ENCODE data around the gene SNAP25.

The SNAP25 gene

DNA sequence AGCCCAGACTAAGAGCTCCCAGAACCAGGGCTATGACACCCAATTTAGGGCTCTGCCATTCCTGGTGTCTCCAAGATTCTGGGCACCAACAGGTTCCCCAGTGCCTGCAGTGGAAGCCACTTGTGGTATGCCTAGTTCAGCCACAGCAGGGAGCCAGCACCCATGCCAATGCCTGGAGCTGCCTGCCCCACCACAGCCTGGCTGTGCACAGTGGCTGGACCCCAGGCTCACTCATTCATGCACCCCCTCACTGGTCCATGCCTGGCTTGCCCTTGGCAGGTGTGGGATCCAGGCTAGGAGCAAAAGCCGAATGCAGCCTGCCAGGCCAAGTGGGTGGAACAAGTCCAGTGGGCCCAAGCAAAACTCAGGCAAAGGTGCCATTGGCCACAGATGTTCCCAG, 123.5 kb downstream of the SNAP25 start:
- Histone ChIP-seq H3K4me1 (ENCODE audit: insufficient read depth, poor library complexity, severe bottlenecking) (peaks cover 4% of the 10 kb centered on the region), H3K9me3 (ENCODE audit: severe bottlenecking) (no peaks in the 10 kb centered on the region), H3K4me3 (ENCODE audit: severe bottlenecking) (no peak overlapping the region), H3K27me3 (ENCODE audit: insufficient read depth, poor library complexity, severe bottlenecking) (no peaks in the 10 kb centered on the region), H3K27ac (ENCODE audit: poor library complexity, severe bottlenecking) (no peak overlapping the region), H3K36me3 (ENCODE audit: low read depth) (no peaks in the 10 kb centered on the region)
- TF ChIP-seq, protein P1, sequence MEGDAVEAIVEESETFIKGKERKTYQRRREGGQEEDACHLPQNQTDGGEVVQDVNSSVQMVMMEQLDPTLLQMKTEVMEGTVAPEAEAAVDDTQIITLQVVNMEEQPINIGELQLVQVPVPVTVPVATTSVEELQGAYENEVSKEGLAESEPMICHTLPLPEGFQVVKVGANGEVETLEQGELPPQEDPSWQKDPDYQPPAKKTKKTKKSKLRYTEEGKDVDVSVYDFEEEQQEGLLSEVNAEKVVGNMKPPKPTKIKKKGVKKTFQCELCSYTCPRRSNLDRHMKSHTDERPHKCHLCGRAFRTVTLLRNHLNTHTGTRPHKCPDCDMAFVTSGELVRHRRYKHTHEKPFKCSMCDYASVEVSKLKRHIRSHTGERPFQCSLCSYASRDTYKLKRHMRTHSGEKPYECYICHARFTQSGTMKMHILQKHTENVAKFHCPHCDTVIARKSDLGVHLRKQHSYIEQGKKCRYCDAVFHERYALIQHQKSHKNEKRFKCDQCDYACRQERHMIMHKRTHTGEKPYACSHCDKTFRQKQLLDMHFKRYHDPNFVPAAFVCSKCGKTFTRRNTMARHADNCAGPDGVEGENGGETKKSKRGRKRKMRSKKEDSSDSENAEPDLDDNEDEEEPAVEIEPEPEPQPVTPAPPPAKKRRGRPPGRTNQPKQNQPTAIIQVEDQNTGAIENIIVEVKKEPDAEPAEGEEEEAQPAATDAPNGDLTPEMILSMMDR (IDR thresholded peaks at IDR 0.05; ENCODE audit: poor library complexity, severe bottlenecking), result no peak
- no peak for DNase-seq (ENCODE audit: low spot score)
- ATAC-seq (ENCODE audit: low read depth), result no peak

DNA sequence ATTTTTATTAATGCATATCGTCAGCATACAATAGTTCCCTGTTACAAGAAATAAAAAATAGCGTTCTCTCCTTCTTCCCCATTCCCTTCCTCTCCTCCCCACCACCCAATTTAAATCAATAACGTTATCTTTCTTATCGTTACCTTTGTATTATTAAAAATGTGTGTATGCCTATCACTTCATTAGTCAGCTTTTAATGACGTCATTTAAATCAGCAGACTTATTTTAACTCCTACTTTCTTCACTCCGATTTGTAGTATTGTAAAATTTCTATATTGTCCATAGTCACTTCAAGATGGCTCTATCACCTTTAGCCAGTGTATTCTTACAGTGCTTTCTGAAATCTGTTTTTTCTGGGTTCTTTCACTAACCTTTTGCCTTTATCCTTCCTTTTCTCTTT, 126.3 kb downstream of the SNAP25 start:
- TF ChIP-seq, protein P1 (IDR thresholded peaks at IDR 0.05; ENCODE audit: poor library complexity, severe bottlenecking), result no peak
- no peaks in the 10 kb centered on the region for H3K36me3 ChIP-seq (ENCODE audit: low read depth)
- H3K4me1 ChIP-seq (ENCODE audit: insufficient read depth, poor library complexity, severe bottlenecking), result no peaks in the 10 kb centered on the region
- no peaks in the 10 kb centered on the region for H3K27me3 ChIP-seq (ENCODE audit: insufficient read depth, poor library complexity, severe bottlenecking)
- no peak overlapping the region for H3K27ac ChIP-seq (ENCODE audit: poor library complexity, severe bottlenecking)
- no peak for DNase-seq (ENCODE audit: low spot score)
- no peak overlapping the region for H3K4me3 ChIP-seq (ENCODE audit: severe bottlenecking)
- no peak for ATAC-seq (ENCODE audit: low read depth)
- H3K9me3 ChIP-seq (ENCODE audit: severe bottlenecking), result no peaks in the 10 kb centered on the region

DNA sequence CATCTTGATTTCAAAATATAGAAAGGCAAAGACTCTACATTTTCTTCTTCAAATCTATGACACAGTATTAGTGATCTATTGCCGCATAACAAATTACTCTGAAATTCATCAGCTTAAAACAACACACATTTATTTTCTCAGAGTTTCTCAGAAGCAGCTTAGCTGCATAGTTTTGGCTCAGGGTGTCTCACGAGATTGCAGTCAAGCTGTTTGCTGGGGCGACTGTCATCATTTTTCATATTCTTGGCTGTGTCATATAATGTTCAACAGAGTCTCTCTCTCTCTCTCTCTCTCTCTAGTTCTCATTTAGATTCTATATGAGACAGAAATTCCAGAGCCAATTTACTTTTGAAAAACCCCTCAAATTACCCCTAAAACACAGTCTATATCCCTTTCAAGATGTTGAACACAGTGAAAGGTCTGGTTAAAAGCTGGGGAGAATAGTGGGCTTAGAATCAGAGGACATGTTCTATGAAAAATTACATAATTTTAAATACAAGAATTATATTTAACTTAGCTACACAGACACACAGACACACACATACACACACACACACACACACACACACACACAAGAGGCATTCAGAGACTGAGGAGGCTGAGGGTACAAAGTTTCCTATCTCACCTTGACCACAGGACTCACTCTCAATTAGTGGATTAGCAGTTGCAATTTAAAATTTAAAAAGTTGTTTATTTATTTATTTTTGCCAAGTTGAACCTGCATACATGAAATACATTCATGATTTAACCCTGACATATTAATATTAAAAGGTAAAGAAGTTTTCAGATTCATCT, 128.7 kb downstream of the SNAP25 start:
- DNase-seq (ENCODE audit: low spot score) (no peak), ATAC-seq (ENCODE audit: low read depth) (no peak)
- no peaks in the 10 kb centered on the region for H3K36me3 ChIP-seq (ENCODE audit: low read depth)
- H3K9me3 ChIP-seq (ENCODE audit: severe bottlenecking), result no peaks in the 10 kb centered on the region
- H3K4me1 ChIP-seq (ENCODE audit: insufficient read depth, poor library complexity, severe bottlenecking), result peaks cover 13% of the 10 kb centered on the region
- H3K27ac ChIP-seq (ENCODE audit: poor library complexity, severe bottlenecking), result no peak overlapping the region
- H3K27me3 ChIP-seq (ENCODE audit: insufficient read depth, poor library complexity, severe bottlenecking), result no peaks in the 10 kb centered on the region
- no peak overlapping the region for H3K4me3 ChIP-seq (ENCODE audit: severe bottlenecking)
- TF ChIP-seq, protein P1 (IDR thresholded peaks at IDR 0.05; ENCODE audit: poor library complexity, severe bottlenecking), result no peak

DNA sequence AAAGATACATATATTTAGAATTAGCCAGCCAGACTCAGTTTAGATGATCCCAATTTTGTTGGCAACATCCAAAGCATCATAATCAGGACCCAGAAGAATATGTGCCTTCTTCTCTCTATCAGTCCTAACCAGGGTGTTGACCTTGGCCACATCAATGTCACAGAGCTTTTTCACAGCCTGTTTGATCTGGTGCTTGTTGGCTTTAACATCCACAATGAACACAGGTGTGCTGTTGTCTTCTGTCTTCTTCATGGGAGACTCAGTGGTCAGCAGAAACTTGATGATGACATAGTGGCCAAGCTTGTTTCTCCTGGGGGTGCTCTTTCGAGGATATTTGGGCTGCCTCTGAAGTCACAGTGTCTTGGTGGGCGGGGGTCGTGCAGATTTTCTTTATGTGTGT, 130.5 kb downstream of the SNAP25 start:
- Histone ChIP-seq H3K27me3 (ENCODE audit: insufficient read depth, poor library complexity, severe bottlenecking) (no peaks in the 10 kb centered on the region), H3K4me1 (ENCODE audit: insufficient read depth, poor library complexity, severe bottlenecking) (peaks cover 18% of the 10 kb centered on the region), H3K36me3 (ENCODE audit: low read depth) (no peaks in the 10 kb centered on the region), H3K9me3 (ENCODE audit: severe bottlenecking) (no peaks in the 10 kb centered on the region), H3K4me3 (ENCODE audit: severe bottlenecking) (no peak overlapping the region), H3K27ac (ENCODE audit: poor library complexity, severe bottlenecking) (no peak overlapping the region)
- TF ChIP-seq, protein P1 (IDR thresholded peaks at IDR 0.05; ENCODE audit: poor library complexity, severe bottlenecking), result no peak
- no peak for ATAC-seq (ENCODE audit: low read depth)
- DNase-seq (ENCODE audit: low spot score), result no peak

DNA sequence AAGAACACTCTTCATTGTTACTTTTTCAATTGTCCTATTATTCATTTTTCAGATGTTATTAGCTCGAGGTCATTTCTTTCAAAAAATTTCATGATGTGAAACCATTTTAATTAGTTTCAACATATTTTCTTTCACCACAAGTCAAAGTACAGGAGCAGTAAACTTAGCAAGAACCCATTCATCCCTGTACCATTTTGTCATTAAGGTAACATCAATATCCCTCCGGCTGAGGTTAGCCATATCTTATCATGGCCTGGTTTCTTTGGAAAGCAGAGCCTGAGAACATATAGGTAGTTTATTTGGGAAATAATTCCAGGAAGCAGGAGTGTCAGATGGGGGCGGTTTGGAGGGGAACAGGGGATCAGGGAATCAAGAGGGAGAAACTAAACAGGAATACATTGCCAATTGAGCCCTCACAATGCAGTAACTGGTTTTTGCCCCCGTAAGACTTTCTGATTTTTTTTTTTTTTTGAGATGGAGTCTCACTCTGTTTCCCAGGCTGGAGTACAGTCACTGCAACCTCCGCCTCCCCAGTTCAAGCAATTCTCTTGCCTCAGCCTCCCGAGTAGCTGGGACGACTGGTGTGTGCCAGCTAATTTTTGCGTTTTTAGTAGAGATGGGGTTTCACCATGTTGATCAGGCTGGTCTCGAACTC, 131.7 kb downstream of the SNAP25 start:
- no peaks in the 10 kb centered on the region for H3K9me3 ChIP-seq (ENCODE audit: severe bottlenecking)
- no peaks in the 10 kb centered on the region for H3K27me3 ChIP-seq (ENCODE audit: insufficient read depth, poor library complexity, severe bottlenecking)
- no peak overlapping the region for H3K4me3 ChIP-seq (ENCODE audit: severe bottlenecking)
- TF ChIP-seq, protein P1 (IDR thresholded peaks at IDR 0.05; ENCODE audit: poor library complexity, severe bottlenecking), result no peak
- no peaks in the 10 kb centered on the region for H3K36me3 ChIP-seq (ENCODE audit: low read depth)
- no peak overlapping the region for H3K27ac ChIP-seq (ENCODE audit: poor library complexity, severe bottlenecking)
- ATAC-seq (ENCODE audit: low read depth), result no peak
- DNase-seq (ENCODE audit: low spot score), result no peak
- peaks cover 18% of the 10 kb centered on the region for H3K4me1 ChIP-seq (ENCODE audit: insufficient read depth, poor library complexity, severe bottlenecking)
